GM18858 (cell line): Measurements from ENCODE around the gene ZMYND8.
"Not testable (repeated sequence)": the region's sequence is repeated elsewhere in the genome, so short reads cannot be mapped to it uniquely, and the experiment has no call there.

ENCODE experiments used
- ATAC-seq: cut with Tn5 transposase; IDR thresholded peaks from one replicate; pipeline ENCODE4 v1.9.1; 2021; ENCODE audit not compliant: unreplicated experiment

The ZMYND8 gene

DNA sequence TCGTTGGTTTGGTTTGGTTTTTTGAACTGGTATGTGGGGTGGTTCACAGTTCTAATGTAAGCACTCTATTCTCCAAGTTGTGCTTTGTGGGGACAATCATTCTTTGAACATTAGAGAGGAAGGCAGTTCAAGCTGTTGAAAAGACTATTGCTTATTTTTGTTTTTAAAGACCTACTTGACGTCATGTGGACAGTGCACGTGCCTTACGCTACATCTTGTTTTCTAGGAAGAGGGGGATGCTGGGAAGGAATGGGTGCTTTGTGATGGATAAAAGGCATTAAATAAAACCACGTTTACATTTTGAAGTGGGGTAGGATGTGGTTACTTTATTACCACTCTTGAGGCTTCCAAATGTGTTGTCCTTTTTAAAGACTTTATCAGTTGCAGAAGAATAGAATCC, 168.0 kb downstream of the ZMYND8 start:
- no peak for ATAC-seq

DNA sequence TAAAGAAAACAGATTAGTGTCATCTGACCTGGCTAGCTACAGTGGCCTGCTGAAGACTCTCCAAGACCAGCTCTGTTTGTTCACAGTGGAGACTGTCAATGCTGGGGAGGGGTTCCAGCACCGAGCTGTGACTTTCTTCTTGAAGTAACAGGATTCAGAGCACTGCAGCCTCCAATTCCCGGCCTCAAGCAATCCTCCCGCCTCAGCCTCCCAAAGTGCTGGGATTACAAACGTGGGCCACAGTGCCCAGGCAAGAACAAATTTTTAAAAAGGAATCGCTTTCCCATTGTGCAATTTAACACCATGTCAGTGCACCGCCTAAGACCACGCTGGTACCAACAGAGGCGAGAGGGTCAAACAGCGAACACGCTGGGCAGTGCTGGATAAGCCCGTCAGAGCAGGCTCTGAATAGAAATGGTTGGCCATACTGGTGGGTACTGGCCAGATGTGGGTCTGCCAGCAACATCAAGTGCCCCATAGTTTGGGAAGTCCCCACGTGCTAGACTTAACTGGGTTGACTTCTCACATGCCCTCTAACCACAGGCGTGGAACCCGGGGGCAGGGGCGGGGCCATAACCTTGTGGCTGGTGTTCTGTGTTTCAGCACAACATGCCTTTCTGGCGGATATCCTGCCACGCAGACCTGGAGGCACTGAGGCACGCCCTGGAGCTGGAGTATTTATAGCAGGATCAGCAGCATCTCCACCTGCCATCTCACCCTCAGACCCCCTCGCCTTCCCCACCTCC, 168.9 kb downstream of the ZMYND8 start:
- no peak for ATAC-seq

DNA sequence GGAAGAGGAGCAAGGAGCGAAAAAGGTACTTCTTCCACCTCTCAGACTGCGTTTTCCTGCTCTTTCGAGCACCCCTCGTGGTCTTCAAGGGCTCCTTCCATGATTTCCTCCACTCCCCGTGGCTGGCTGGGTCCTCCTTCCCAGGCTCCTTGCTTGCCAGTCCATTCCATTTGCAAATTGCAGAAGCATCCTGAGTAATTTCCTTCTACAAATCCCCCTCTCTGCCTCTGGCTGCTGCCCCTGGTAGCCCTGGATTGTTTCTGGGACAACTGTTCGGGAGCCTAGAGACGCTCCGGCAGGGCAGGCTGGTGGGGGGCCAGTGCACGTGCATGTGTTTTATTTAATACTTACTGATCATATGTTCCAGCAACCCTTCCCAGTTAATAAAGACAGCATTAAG, 173.1 kb downstream of the ZMYND8 start:
- no peak for ATAC-seq

DNA sequence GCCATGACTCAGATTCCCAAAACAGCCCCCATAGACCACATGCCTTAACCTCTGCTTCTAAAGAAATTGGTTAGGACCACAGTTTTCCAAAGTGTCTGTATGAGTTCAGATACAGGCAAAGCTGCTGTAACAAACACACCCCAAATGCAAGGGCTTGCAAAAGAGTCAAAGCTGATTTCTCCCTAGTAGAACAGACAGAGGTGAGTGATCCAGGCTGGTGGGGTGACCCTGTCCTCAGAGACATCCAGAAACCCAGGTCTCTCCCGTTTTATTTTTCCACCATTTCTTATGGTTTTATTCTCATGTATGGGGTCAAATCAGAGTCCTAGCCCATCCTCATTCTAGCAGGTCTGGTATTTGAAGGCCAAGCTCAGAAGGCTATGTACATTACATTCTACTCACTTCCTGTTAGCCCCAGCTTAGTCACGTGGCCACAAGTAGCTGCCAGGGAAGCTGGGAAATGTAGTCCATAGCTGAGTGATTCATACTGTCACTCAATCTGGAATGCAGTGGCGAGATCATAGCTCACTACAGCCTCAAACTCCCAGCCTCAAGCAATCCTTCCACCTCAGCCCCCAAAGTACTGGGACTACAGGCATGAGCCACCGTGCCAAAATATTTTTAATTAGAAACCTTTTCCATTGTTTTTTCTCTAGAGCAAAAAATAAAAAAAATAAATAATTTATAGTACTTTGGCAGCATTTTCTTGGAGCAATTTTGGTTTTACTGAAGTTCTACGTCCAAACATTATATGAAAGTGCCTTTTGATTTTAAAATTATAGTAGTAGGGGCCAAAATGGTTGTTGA, 175.2 kb downstream of the ZMYND8 start:
- no peak for ATAC-seq

DNA sequence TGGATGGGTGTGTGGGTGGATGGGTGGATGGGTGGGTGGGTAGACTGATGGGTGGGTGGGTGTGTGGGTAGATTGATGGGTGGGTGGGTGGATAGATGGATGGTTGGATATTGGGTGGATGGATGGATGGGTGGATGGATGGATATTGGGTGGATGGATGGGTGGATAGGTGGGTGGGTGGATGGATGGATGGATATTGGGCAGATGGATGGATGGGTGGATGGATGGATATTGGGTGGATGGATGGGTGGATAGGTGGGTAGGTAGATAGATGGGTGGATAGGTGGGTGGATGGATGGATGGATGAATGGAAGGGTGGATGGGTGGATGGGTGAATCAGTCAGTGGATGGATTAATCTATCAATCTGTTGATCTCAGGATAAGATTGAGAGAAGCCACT, 177.2 kb downstream of the ZMYND8 start:
- no peak for ATAC-seq

DNA sequence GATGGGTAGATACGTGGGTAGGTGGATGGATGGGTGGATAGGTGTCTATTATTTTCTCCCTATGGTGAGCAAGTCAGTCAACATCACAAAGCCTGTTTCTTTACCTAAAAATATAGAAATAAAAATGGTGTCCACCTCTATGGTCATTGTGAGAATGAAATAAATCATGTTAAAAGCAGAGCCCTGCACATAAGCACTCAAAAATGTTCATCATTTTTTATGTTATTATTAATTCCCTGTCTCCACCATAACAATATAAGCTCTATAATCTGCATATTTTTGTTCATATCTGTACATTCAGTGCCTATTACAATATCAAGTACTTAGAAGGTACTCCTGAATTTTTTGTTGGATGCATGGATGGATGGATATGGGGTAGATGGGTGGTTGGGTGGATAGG, 177.6 kb downstream of the ZMYND8 start:
- ATAC-seq = no peak

DNA sequence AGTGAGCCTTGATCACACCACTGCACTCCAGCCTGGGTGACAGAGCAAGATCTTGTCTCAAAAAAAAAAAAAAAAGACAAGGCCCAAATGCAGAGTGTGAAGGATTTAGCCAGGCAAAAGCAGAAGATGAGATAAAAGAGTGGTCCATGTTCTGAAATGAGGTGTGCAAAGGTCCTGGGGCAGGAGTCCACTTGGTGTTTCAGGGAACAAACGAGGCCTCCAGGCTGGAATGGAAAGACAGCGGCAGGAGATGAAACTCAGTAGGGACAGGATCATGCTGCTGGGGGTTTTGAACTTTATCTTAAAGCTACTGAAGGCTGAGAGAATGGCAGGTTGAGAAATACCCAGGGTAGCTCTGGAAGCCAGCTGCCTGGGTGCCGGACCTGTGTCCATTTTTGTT, 178.2 kb downstream of the ZMYND8 start:
- no peak for ATAC-seq

DNA sequence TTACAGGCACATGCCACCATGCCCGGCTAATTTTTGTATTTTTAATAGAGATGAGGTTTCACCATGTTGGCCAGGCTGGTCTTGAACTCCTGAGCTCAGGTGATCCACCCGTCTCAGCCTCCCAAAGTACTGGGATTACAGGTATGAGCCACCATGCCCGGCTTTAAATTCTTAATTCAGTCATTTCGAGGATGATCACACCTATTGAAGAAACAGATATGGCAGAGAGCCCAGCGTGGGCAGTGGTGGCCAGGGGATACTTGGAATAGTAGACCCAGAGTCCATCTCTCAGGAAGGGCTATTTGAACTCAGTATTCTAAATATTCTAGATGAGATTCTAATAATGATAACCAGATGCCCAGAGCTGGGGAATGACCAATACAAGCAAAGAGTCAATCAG, 180.3 kb downstream of the ZMYND8 start:
- not testable (repeated sequence) for ATAC-seq

DNA sequence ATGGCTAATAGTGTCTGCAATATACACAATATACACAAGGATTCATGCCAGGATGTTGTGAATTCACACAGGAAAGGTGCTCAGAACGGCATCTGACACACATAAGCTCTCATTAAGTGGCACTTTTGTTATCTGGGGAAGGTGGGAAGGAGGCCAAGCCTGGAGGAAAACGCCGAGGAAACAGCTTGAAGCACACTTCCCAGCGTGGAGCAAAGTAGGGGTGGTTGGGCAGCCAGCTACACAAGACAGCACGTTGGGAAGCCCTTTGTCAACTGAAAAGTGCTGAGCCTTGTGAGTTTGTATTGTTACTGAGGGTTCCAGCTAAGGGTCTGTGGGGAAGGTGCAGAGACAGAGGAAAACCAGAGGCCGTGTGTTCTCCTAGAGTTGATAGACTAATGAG, 181.0 kb downstream of the ZMYND8 start:
- ATAC-seq = no peak

DNA sequence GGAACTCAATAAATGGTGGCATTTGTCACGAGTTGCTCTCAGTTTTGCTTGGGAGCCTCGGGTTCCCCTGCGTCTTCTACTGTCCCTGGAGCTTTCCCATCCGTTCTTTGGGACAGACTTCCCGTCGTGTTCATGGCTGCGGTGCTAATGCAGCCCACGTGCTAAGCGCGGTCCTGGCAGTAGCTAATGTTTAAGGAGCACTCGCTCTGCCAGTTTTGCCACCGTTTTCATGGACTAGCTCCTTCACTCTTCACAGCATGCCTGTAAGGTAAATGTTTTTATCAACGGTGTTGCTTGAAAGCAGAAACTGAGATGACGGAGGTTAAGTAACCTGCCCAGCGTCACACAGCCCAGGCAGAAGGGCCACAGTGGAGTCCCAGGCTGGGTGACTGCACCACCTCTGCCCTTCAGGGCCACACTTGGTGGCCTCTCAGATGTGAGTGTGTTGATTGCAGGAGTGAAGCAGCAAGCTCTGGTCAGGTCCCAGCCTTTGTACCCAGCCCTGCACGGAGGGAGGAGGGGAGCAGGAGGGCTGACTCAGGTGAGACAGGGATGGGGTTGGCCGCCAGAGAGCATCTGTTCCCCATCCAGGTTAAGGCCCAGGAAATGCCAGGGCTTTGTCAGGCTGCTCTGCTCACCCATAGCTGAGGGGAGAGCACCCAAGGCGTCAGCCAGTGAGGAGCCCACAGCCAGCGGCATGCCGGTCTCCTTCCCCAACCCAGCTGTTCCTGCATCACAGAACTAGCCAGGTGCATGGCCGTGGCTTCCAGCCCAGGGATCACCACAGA, 181.8 kb downstream of the ZMYND8 start:
- ATAC-seq = no peak

DNA sequence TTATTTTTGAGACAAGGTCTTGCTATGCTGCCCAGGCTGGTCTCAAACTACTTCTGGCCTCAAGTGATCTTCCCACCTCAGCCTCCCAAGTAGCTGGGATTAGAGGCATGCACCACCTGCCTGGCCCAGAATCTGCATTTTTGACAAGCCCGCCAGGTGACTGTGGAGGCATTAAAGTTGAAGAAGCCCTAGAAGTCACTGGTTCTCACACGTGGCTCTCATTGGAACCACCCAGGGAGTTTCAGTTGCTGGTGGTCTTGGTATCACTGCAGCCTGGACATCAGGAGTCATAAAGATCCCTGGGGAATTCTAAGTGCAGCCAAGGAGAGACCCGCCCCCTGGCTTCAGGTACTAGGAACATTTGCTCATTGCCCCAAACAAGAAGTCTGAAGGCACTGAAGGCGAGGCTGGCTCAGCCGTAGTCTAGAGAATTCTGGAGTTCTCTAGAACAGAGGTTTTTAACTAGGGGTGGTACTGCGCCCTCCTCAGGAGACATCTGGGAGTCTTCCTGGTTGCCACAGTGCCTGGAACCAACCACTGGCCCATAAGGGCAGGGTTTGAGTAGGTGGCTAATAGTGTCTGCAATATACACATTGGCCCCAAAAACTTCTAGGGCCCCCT, 182.8 kb downstream of the ZMYND8 start:
- ATAC-seq = no peak

DNA sequence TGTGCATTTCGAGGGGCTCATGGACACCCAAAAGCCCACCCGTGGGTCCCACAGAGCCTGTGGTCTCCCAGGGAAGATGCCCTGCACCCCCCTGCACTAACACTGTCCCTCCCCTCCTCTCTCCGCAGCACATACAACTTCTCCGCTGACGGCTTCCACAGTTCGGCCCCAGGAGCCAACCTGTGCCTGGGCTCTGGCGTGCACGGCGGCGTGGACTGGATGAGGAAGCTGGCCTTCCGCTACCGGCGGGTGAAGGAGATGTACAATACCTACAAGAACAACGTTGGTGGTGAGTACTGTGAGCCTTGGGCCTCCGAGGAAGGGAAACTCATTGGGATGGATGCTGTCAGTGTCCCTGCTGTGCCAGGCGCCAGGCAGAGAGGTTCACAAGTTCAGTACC, 183.9 kb downstream of the ZMYND8 start:
- no peak for ATAC-seq

DNA sequence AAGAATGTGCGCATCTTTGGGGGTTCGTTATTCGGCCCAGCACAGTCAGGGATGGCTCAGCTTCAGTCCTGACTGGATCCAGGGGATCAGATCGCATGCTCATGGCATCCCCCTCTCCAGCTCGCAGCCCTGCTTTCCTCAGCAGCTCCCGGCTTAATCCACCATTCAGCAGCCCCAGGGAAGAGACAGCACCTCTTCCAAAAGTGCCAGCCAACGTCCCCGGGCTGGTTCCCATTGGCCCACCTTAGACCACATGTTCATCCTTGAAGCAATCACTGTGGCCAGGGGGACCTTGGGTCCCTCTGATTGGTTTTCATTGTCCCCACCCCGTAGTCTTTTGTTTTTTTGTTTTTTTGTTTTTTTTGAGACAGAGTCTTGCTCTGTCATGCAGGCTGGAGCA, 188.7 kb downstream of the ZMYND8 start:
- ATAC-seq = no peak

DNA sequence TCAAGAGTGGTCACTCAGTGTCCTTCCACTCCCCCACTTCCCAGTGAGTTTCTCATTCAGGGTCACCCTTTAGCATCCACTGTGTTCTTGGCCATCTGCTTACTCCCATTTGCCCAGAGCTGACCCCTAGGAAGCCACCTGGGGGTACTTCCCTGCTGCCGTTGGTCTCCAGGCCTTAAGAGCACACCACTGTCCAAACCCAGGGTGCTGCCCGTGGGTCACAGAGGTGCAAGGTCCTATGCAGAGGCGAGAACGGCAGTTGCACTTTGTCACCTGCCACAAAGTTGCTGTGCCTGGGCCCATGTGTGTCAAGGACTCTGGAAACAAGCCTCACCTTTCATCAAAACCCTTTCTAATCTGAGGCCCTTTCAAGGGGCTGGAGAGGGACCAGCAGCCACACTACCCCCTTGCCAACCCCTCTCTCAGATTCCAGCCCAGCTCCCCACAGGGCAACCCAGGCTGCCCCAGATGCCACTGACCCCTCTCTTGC, 191.1 kb downstream of the ZMYND8 start:
- ATAC-seq = no peak

DNA sequence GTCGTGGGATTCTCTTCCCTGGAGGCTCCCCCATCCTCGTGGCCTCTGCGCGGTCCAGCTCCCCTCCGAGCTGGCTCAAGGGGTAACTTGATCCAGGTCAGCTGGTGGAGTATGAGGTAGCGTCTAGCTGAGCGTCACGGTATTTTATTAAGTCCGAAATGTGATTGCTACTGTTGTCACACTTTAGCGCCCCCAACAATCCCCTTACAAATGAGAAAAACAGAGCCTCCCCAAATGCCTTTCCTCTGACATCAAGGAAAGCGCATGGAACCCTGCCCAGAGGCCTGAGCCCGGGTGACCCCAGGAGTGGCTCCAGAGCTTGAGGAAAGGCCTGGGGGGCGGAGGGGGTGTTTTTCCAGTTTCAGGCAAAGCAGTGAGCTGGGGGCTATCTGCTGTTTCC, 192.4 kb downstream of the ZMYND8 start:
- ATAC-seq = no peak

DNA sequence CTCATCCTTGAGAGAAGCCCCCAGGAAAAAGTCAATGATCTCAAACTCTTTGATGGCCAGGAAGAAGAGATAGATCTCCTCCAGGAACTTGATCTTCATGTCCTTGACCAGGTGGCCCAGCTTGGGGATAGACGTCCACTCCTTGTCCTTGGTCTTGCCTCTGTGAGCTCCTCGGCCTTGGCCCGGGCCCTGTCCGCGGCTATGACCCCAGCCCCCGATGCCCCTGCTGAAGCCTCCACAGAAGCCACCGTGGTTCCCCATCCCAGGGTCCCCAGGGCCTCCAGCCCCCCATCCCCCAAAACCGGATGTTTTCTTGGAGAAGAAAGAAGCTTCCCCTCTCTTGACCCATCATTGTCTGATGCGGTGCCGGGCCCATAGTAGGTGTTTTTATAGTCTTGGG, 195.1 kb downstream of the ZMYND8 start:
- no peak for ATAC-seq

DNA sequence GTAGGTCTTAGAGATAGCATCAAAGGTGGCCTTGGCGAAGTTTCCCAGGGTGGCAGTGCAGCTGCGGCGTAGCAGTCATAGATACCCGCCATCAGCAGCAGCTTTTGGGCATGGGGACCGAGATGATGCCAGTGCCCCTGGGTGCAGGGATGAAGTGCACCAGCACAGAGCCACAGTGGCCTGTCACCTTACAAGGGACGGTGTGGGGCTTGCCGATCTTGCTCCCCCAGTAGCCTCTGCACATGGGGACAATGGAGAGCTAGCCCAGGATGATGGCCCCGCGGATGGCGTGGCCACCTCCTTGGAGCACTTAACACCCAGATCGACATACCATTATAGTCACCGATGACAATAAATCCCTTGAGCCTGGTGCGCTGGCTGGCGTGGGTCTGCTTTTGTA, 195.5 kb downstream of the ZMYND8 start:
- ATAC-seq = no peak

DNA sequence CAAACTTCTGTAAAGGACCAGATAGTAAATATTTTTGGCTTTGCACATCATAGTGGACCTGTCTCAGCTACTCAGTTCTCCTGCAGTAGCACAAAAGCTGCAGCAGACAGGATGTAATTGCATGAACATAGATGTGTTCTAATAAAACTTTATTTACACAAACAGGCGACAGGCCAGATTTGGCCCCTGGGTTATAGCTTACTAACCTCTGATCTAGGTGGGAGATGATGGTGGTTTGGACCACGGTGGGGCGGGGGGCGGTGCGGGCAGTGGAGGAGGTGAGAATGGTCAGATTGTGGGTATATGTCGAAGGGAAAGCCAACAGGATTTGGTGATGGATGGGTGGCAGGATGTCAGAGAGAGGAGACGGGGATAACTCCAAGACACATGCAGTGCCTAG, 196.3 kb downstream of the ZMYND8 start:
- ATAC-seq = no peak
